ENCODE data around the gene CPEB2. TPM values are rescaled to one million over a fixed set of nuclear protein-coding genes. Genes with fewer than 3 reads are reported as not detected.

Gene CPEB2
- total and polyA plus RNA-seq, 2 of the 8 experiments (the other 6 are each of a cell fraction or from before 2014, with no cell fraction given): 0.39 to 1.9 TPM

GRCh38 chr4:15037923-15038541 lies 35.8 kb downstream of the CPEB2 start:
- Histone ChIP-seq H2BK20ac (ENCODE audit: low read length) (no peak overlapping the region), H3K4me2 (ENCODE audit: insufficient read depth in 1 of 2, low read depth in 2 of 2, low read length in 2 of 2) (no peak overlapping the region), H2BK120ac (replicated peaks; ENCODE audit: low read depth, low read length) (no peak overlapping the region), H4K8ac (ENCODE audit: extremely low read depth, insufficient read depth, low read length) (no peak overlapping the region), H2BK5ac (ENCODE audit: low read depth, low read length) (no peak overlapping the region), H3K18ac (ENCODE audit: extremely low read depth, low read length) (no peak overlapping the region), H3K4me3 (ENCODE audit: extremely low read depth in 1 of 4, insufficient read depth in 2 of 4, low read depth in 3 of 4, low read length in 4 of 4) (no peak overlapping the region), H3K9ac (replicated peaks in 1 of 4; ENCODE audit: extremely low read depth in 1 of 4, low read depth in 3 of 4, low read length in 3 of 4) (no peak overlapping the region), H3K27me3 (replicated peaks in 1 of 4; ENCODE audit: control insufficient read depth in 3 of 4, extremely low read depth in 1 of 4, insufficient read depth in 3 of 4, low read length in 3 of 4) (no peaks in the 10 kb centered on the region), H3K27ac (ENCODE audit: low read depth, low read length) (no peak overlapping the region), H3K4ac (replicated peaks; ENCODE audit: insufficient read length, low read depth, low read length) (no peak overlapping the region), H3K56ac (replicated peaks; ENCODE audit: insufficient read length, low read depth, low read length) (no peak overlapping the region), H3K79me1 (ENCODE audit: low read depth, low read length) (no peaks in the 10 kb centered on the region), H3K9me3 (ENCODE audit: insufficient read depth in 2 of 2, low read depth in 1 of 2, low read length in 1 of 2) (peaks cover 0 to 4% of the 10 kb centered on the region in 2 experiments; a peak in 2 of 4 replicates), H3K79me2 (ENCODE audit: control insufficient read depth in 1 of 2, insufficient read depth in 2 of 2, low read length in 2 of 2) (no peaks in the 10 kb centered on the region), H4K20me1 (replicated peaks in 1 of 2; ENCODE audit: control insufficient read depth in 1 of 2, insufficient read depth in 2 of 2, low read length in 2 of 2) (no peaks in the 10 kb centered on the region), H3K36me3 (ENCODE audit: control insufficient read depth in 2 of 4, insufficient read depth in 4 of 4, low read length in 3 of 4) (peaks cover 0 to 3% (median 0%) of the 10 kb centered on the region in 4 experiments; a peak in 2 of 8 replicates), H3K4me1 (replicated peaks in 1 of 4; ENCODE audit: control insufficient read depth in 3 of 4, insufficient read depth in 4 of 4, low read length in 3 of 4) (no peaks in the 10 kb centered on the region), H2AK5ac (ENCODE audit: low read depth, low read length) (no peak overlapping the region), H3K23ac (ENCODE audit: insufficient read length) (no peak overlapping the region), H3K23me2 (ENCODE audit: low read depth, low read length) (no peaks in the 10 kb centered on the region), H2AFZ (ENCODE audit: low read length) (no peak overlapping the region), H2BK12ac (ENCODE audit: low read depth, low read length) (no peak overlapping the region), H2BK15ac (ENCODE audit: low read length) (no peak overlapping the region), H3K14ac (ENCODE audit: insufficient read length) (no peak overlapping the region), H4K91ac (replicated peaks; ENCODE audit: insufficient read length, low read length) (no peak overlapping the region), H4K5ac (ENCODE audit: insufficient read length, low read depth, low read length) (no peak overlapping the region)
- POLR2A ChIA-PET (ENCODE audit: partially characterized antibody): no interaction called here
- no peak for FAIRE-seq
- no peak for DNase-seq (ENCODE audit: low read depth in 1 of 2, low spot score in 2 of 2)
- CTCF ChIA-PET (ENCODE audit: partially characterized antibody): interaction anchor here (0.9 to 1.3 kb wide), 5 partner anchors 121 to 288 kb away, joined by 3 to 4 read pairs (median 3); no protein-coding TSS in a partner anchor
- no peak for TF ChIP-seq CEBPB (IDR thresholded peaks at IDR 0.05; ENCODE audit: low read depth, low read length)
- TF ChIP-seq NRF1 (IDR thresholded peaks at IDR 0.05; ENCODE audit: low read depth, low read length): no peak
- no peak for TF ChIP-seq CBX5 (IDR thresholded peaks at IDR 0.05; ENCODE audit: low read depth, low read length)
- TF ChIP-seq USF2 (IDR thresholded peaks at IDR 0.05; ENCODE audit: low read length): no peak
- TF ChIP-seq HDAC2 (IDR thresholded peaks at IDR 0.05; ENCODE audit: borderline replicate concordance in 1 of 2, low read depth in 2 of 2, low read length in 2 of 2): no peak
- no peak for TF ChIP-seq EP300 (IDR thresholded peaks at IDR 0.05; ENCODE audit: borderline replicate concordance in 1 of 2, low read depth in 2 of 2, low read length in 2 of 2)
- TF ChIP-seq NANOG (IDR thresholded peaks at IDR 0.05; ENCODE audit: insufficient read depth, low read depth, low read length, poor library complexity, severe bottlenecking): no peak
- TF ChIP-seq CHD2 (IDR thresholded peaks at IDR 0.05; ENCODE audit: low read length): no peak
- no peak for TF ChIP-seq TAF7 (optimal IDR thresholded peaks at IDR 0.05; ENCODE audit: borderline replicate concordance, low read depth, low read length)
- TF ChIP-seq POLR2AphosphoS5 (IDR thresholded peaks at IDR 0.05; ENCODE audit: low read depth, low read length): no peak
- no peak for TF ChIP-seq ATF3 (IDR thresholded peaks at IDR 0.05; ENCODE audit: insufficient read depth, low read depth, low read length)
- TF ChIP-seq TAF1 (IDR thresholded peaks at IDR 0.05; ENCODE audit: low read depth, low read length): no peak

Measured in H1 (cell line).